Kidney capillary endothelial cell (primary cell): ENCODE data around the gene SAMD8.

Experiments used
- DNase-seq: peaks from one replicate; pipeline ENCODE4 v3.0.0-alpha.2; 2018; ENCODE audit warnings: low spot score

Gene SAMD8

DNA sequence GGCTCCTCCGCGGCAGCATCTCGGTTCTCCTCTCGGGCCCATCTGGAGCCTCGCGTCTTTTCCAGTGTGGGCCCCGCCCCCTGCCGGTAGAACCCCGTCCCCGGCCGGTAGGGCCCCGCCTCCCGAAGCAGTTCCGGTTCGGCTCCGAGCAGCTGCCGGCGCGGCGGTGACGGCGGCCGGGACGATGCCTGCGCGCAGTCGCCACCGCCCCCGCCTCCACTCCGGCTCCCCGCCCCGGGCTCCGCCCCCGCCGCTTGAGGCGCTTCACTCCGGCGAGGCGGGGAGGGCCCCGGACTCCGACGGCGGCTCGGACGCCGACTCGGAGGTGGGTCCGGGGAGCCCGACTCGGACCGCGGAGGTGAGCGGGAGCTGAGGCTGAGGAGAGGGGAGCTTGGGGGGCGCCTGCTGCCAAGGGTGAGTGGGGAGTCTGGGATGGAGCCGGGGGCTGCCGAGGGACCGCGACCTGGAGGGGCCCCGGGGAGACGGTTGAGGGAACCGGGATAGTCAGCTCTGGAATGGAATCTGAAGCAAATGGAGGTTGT lies at the start of gene SAMD8:
TSS of gene SAMD8 (plus strand) at position 292 of the 542 bp plus-strand sequence. CDS start 38,873 bp downstream, outside the sequence.
- peak; percentile 92 for DNase-seq

DNA sequence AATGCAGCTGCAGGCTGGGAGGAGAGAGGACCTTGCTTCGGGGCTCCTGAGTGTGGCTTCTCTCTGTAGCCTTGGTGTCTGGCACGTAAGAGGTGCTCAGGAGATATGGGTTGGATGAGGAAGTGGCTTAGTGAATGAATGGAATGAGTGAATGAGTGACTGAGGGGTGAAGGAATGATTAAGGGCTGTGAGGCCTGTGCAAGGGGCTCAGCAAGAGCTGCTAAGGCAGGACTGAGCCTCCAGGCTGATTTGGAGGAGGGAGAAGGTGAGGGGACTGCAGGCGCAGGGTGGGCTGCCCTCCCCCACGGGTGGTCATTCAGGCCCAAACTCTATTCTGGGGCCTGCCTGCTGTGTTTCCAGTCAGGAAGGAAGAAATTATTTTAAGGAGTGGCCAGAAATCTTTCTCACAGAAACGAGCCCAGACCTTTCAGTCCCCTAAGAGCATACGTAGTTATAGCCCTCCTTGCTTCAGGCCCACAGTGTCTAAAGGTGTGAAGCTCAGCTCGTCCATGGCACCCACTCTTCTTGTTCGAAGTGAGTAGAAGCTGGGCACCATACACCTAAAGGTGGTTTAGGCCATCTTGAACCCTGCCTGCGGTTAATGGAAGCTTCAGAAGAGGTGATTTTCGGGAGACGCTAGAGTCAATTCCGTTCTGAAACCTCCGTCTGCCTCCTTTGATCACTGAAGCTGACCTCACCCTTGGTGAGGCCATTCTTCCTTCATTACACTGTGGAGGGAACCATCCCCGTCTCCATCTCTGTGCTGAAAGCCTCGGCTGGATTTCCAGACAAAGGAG lies 49.5 kb upstream of the SAMD8 start:
- no peak for DNase-seq

GRCh38 chr10:75062506-75063299 lies 48.8 kb upstream of the SAMD8 start:
- DNase-seq, result no peak

DNA sequence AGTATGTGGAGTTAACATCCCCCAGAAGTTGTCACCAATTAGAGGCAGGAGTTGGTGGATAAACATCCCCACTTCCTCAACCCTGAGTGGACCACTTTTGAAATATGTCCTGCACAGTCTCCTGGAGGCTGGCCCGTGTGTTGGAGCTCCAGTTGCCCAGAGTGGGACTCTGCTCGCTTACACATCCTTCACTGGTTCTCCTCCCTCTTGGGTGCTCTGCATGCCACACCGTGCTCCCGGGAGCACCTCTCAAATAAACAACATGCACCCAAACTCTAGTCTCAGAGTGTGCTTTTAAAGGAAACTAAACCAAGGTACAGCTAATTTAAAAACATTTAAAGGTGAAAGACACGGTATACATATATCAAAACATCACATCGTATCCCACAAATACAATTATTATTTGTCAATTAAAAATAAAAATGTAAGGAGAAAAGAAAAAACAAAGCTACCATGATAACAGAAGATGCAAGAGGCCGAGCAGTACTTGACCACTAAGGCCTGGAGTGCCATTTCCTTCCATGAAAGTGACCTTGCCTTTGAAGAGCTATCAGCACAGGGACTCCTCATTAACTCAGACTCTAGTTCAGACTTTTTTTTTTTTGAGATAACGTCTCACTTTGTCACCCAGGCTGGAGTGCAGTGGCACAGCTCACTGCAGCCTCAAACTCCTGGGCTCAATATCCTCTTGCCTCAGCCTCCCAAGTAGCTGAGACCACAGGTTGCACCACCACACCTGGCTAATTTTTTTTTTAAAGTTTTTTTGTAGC lies 47.8 kb upstream of the SAMD8 start:
- DNase-seq, result no peak

DNA sequence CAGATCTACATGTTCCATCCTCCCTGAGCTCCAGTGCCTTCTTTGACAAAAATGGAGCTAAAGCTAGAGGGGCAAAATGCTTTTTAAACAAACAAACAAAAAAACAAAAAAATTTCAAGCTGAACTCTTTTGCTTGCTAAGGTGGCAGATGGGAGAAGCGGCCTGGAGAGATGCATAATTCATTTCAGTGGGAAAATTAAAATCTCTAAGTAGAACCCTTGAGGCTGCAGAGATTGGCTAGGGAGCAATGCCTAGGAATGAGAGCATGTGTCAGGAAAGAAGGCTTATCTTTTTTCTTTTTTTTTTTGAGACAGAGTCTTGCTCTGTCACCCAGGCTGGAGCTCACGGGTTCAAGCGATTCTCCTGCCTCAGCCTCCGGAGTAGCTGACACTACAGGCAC lies 46.4 kb upstream of the SAMD8 start:
- DNase-seq, result no peak

GRCh38 chr10:75066271-75066670 lies 45.2 kb upstream of the SAMD8 start:
- no peak for DNase-seq

- DNase-seq, result no peak
Measured at GRCh38 chr10:75067272-75067671, 44.2 kb upstream of the SAMD8 start.

GRCh38 chr10:75068523-75068922 lies 42.9 kb upstream of the SAMD8 start:
- no peak for DNase-seq

DNA sequence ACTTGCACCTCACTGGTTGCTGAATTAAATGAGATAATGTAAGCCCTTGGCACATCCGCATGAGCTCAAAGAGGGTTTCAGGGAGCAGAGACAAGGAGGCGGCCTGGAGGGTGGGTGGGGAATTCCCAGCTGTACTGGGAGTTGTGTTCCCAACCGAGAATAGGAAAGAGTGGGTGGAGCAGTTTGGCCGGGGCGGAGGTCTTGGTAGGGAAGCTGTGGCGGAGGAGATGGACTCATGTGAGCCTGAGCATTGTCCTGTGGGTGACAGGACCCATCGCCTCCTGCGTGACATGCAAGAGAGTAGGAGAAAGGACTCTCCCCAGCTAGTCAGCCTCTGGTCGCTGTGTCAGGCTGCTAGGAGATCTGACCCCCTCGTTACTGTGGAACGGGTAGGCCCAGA lies 41.0 kb upstream of the SAMD8 start:
- DNase-seq, result no peak

DNA sequence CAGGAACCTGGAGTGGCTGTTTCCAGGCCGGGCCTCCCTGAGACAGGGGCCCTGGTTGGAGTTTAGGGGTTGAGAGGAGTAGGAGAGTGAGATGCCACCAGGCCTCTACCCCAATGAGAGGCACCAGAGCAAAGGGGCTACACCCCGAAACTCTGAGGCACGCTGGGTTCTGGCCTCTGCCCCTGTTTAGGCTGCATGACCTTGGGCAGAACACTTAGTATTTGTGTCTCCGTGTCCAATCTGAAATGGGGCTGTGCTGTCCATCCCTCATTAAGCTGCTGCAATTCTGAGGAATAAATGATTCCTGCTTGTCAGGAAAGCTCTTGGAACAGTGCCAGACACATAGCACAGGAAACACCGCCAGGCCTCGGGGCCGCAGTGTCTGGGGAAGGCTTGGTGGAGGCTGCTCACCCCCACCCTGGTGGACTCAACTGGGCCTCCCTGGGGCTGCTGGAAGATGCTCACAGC lies 40.5 kb upstream of the SAMD8 start:
- DNase-seq, result peak; percentile 48

GRCh38 chr10:75071756-75072155 lies 39.7 kb upstream of the SAMD8 start:
- DNase-seq, result no peak

DNA sequence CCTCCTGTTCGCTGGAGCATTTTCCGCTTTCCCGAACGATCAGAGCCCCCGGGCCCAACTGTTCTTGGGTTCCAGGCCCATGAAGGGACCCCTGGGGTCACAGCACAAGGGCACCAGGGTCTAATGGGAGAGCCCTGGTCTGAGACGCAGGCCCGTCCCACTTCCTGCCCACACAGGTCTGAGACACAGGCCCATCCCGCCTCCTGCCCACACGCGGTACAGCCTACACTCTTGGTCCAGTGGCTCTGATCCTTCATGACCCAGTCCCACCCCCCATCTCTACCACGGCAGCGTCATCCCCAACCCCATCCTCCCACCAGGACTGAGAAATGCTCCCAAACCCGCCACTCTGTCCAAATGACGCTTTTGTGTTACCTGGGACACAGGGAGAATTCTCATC lies 38.7 kb upstream of the SAMD8 start:
- DNase-seq, result no peak

GRCh38 chr10:75073442-75073841 lies 38.0 kb upstream of the SAMD8 start:
- no peak for DNase-seq

- no peak for DNase-seq
Measured at GRCh38 chr10:75074711-75075445, 36.6 kb upstream of the SAMD8 start.

DNA sequence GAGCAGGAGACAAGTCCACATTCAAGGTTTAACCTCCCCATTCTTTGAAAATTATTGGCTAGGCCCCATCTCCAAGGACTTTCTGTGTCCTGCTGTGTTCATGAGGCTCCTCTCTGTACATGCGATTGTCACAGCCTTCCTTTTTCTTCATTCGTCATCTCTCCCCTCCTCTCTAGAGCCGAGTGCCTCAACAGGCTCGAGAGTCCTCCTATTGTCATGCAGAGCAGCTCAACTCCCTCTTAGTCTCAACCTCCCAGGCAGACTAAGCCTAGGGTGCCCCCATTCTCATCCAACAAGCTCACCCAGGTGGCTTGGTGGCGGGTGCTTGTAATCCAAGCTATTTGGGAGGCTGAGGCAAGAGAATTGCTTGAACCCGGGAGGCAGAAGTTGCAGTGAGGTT lies 35.1 kb upstream of the SAMD8 start:
- no peak for DNase-seq

- no peak for DNase-seq
Measured at GRCh38 chr10:75079436-75080083, 31.9 kb upstream of the SAMD8 start.

DNA sequence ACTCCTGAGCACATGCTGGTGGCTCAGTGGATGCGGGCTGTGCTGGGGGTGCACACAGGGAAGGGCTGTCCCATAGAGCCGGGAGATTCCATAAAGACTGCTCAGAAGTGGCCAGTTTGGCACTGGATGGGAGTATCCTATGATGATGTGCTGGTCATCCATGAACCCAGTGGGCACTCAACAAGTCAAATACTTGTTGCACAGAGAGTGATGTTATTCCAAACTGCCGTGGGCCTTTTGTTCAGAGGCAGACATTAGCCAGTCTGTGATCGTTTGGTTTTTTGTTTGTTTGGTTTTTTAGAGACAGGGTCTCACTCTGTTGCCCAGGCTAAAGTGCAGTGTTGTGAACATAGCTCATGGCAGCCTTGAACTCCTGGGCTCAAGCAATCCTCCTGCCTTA lies 30.9 kb upstream of the SAMD8 start:
- no peak for DNase-seq

- DNase-seq, result no peak
Measured at GRCh38 chr10:75081379-75081778, 30.1 kb upstream of the SAMD8 start.

DNA sequence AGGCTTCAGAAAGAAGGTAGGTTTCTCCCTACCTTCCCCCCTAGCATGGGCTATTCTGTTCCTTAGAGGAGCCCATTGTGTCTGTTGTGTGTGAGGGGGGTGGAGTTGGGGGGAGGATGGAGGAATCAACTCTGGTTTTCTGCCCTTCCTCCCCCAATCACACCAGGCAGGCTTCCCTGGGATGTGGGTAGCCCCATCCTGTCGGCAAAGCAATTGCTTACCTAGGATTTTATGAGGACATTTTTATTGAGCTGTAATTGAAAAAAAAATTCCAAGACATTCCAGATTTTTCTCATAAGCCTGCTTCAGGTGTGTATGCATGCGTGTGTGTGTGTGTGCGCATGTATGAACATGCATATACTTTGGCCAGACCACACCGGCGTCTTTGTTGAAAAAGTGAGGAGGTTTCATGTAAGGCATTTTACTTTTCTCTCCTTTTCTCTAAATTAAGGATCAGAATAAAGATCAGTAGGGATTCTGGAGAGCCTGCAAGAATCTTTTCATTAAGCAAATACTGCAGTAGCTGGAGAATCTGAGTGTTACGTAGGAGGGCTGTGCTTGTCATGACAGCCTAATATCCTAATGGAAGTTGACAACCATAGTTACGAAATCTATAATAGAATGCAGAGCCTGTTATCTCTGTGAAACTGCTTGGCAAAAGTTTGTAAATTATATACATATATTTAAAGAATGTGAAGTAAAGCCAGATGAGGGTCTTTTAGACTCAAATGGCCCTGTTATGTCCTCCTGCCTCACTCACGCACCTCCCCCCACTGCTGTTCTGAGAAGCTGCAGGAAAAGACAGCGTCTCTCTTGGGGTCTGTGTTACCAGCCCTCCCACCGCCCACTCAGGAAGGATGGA lies 27.3 kb upstream of the SAMD8 start:
- no peak for DNase-seq

DNA sequence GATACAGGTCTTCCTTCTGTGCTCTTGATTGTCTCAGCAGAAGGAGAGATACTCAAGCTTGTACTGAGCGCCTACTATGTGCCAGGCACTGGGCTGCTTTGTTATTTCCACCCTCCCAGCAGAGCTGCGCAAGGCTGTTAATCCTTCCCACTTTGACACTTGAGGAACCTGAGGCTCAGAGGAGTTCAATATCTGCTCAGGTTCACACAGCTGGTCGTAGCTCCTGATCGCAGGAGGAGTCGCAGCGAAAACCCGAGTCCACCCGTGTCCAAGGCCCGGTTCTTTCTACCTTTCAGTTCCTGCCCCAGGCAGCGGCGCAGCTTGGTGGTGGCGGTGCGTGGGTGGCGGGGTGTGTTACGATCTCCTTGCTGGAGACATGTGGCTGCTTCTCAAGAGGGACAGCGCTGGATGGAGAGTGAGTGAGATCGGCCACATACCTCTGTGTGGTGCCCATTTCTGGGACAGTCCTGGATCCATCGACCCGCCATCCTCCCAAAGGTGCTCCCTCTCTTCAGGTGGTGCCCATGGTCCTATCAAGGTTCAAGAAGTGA lies 26.5 kb upstream of the SAMD8 start:
- DNase-seq, result no peak
